Transverse colon (tissue), 4 donors: Measurements from ENCODE around the gene TAS1R2. TPM values are rescaled to one million over a fixed set of nuclear protein-coding genes. Genes with fewer than 3 reads are reported as not detected.

Source experiments
- DNase-seq: peaks from one replicate; pipeline ENCODE4 v3.0.0-alpha.2; 2019
- H3K27ac ChIP-seq, 4 donors: fragments of 200-600 bp; sonication (generic); 2 replicates each; pipeline ENCODE4 v1.5.1; 2016 to 2018; ENCODE audit warnings: inconsistent platforms in 4 of 4
- H3K27me3 ChIP-seq: fragments of 200-600 bp; sonication (generic); 2 replicates; pipeline ENCODE4 v1.5.1; 2017; ENCODE audit warnings: inconsistent platforms
- H3K36me3 ChIP-seq, 4 donors: fragments of 200-600 bp; sonication (generic); 2 replicates each; pipeline ENCODE4 v1.5.1; 2017 to 2019; ENCODE audit warnings: inconsistent platforms in 4 of 4
- H3K4me1 ChIP-seq, 4 donors: fragments of 200-600 bp; sonication (generic); 2 replicates each; pipeline ENCODE4 v1.5.1; 2017 to 2020; ENCODE audit warnings: inconsistent platforms in 4 of 4
- H3K4me3 ChIP-seq, 4 donors: fragments of 200-600 bp; sonication (generic); 1 replicate in 1 of 4; 2 replicates in 3 of 4; pipeline versions ENCODE4 v1.5.1 to v1.6.1; 2017 to 2019; ENCODE audit warnings: inconsistent platforms in 4 of 4
- H3K9me3 ChIP-seq, 2 donors: fragments of 200-600 bp; sonication (generic); 2 replicates each; pipeline ENCODE4 v1.5.1; 2017 to 2019; ENCODE audit warnings: inconsistent platforms in 2 of 2
- CTCF ChIP-seq, 5 experiments: fragments of 200-600 bp in 3 of 5; fragments of 450-650 bp in 2 of 5; sonication (generic) in 3 of 5; IDR thresholded peaks; 1 replicate in 2 of 5; 2 replicates in 3 of 5; pipeline ENCODE4 v1.5.1; 2016 to 2017; ENCODE audit warnings: antibody characterized with exemption in 5 of 5, inconsistent platforms in 3 of 5, mild to moderate bottlenecking in 2 of 5, moderate library complexity in 1 of 5
- EP300 ChIP-seq: sonication (generic); formaldehyde crosslinking; IDR thresholded peaks from one replicate; pipeline ENCODE4 v1.6.1; 2017; ENCODE audit warnings: antibody characterized with exemption, low read depth
- POLR2A ChIP-seq: fragments of 450-650 bp; IDR thresholded peaks from one replicate; pipeline ENCODE4 v1.6.1; 2016; ENCODE audit warnings: antibody characterized with exemption, mild to moderate bottlenecking, moderate library complexity
- POLR2AphosphoS5 ChIP-seq, 3 donors: sonication (generic); formaldehyde crosslinking; IDR thresholded peaks; one replicate each; pipeline ENCODE4 v1.6.1; 2016; ENCODE audit warnings: antibody characterized with exemption in 3 of 3
- WGBS, 2 donors: methylation state at CpG; one replicate each; pipeline ENCODE4 v1.1.5; 2018; ENCODE audit warnings: low coverage in 1 of 2; 5-methylcytosine and 5-hydroxymethylcytosine counted together
- in situ Hi-C, 4 donors: fragments of 200-750 bp; cut with MboI; loops; one replicate each; pipeline versions ENCODE4 v1.15.0 to v1.15.1; 2017; ENCODE audit warnings: low sequenced_read_pairs in 3 of 4, low pct_ligation_motif_present in 1 of 4, low pct_unique_long_range_greater_than_20kb in 1 of 4
- intact Hi-C: fragments of 100-400 bp; cut with DNase I; formaldehyde crosslinking; loops from one replicate; pipeline ENCODE4 v1.15.1; 2023; ENCODE audit warnings: low total_unique reads
- total RNA-seq, 4 donors: library from RNA; depleted of rRNA; stranded (reverse); fragments of >200 nt; gene quantifications; one replicate each; pipeline ENCODE4 v1.1.0, GENCODE V29; 2016

TAS1R2 gene
- total RNA-seq, 4 donors from 2014 or later: not detected

- in situ Hi-C loops: loop anchor here in 1 of 4 donors (10.0 kb wide), 1 partner anchor 217 kb away; no protein-coding TSS in a partner anchor
- no peak for TF ChIP-seq POLR2A
- H3K27ac ChIP-seq: no peak overlapping the region
- no peaks in the 10 kb centered on the region for H3K36me3 ChIP-seq
- H3K9me3 ChIP-seq: no peaks in the 10 kb centered on the region
- H3K4me3 ChIP-seq: no peak overlapping the region
- no peak for DNase-seq
- intact Hi-C loops: no loop called here
- no peaks in the 10 kb centered on the region for H3K4me1 ChIP-seq
- 63 to 66% methylated on average over 5 to 7 of the region's 7 CpGs for WGBS, 2 donors
- peaks cover 22% of the 10 kb centered on the region for H3K27me3 ChIP-seq
Measured at GRCh38 chr1:18811733-18812452, 47.6 kb downstream of the TAS1R2 start.

GRCh38 chr1:18809953-18810899 is 49.2 kb downstream of the TAS1R2 start:
- Histone ChIP-seq H3K9me3 (no peaks in the 10 kb centered on the region), H3K4me1 (no peaks in the 10 kb centered on the region), H3K36me3 (no peaks in the 10 kb centered on the region), H3K4me3 (no peak overlapping the region), H3K27me3 (peaks cover 19% of the 10 kb centered on the region), H3K27ac (no peak overlapping the region)
- intact Hi-C loops: no loop called here
- DNase-seq: no peak
- 72 to 76% methylated on average over 3 to 16 of the region's 16 CpGs for WGBS, 2 donors
- TF ChIP-seq POLR2AphosphoS5 (IDR thresholded peaks at IDR 0.05) (no peak), CTCF (IDR thresholded peaks at IDR 0.05) (no peak), POLR2A (no peak), EP300 (no peak)
- in situ Hi-C loops: loop anchor here in 1 of 4 donors (10.0 kb wide), 1 partner anchor 215 kb away; no protein-coding TSS in a partner anchor

- DNase-seq: no peak
- Histone ChIP-seq H3K36me3 (no peaks in the 10 kb centered on the region), H3K4me3 (no peak overlapping the region), H3K27me3 (peaks cover 19% of the 10 kb centered on the region), H3K27ac (no peak overlapping the region), H3K9me3 (no peaks in the 10 kb centered on the region), H3K4me1 (no peaks in the 10 kb centered on the region)
- in situ Hi-C loops (no loop called here), intact Hi-C loops (no loop called here)
- TF ChIP-seq EP300 (no peak), CTCF (IDR thresholded peaks at IDR 0.05) (no peak), POLR2AphosphoS5 (IDR thresholded peaks at IDR 0.05) (no peak), POLR2A (no peak)
- 64% methylated on average over 8 of the region's 8 CpGs; no CpG with 5 or more reads in 1 of the 2 donors for WGBS, 2 donors
Measured at GRCh38 chr1:18808550-18808949, 50.9 kb downstream of the TAS1R2 start.

- Histone ChIP-seq H3K36me3 (no peaks in the 10 kb centered on the region), H3K4me1 (no peaks in the 10 kb centered on the region), H3K4me3 (no peak overlapping the region), H3K9me3 (no peaks in the 10 kb centered on the region), H3K27me3 (peaks cover 19% of the 10 kb centered on the region), H3K27ac (no peak overlapping the region)
- TF ChIP-seq POLR2A (no peak), EP300 (no peak), CTCF (IDR thresholded peaks at IDR 0.05) (no peak), POLR2AphosphoS5 (IDR thresholded peaks at IDR 0.05) (no peak)
- in situ Hi-C loops (no loop called here), intact Hi-C loops (no loop called here)
- 66% methylated on average over 10 of the region's 10 CpGs; no CpG with 5 or more reads in 1 of the 2 donors for WGBS, 2 donors
- DNase-seq: no peak
Measured at GRCh38 chr1:18807334-18808063, 52.0 kb downstream of the TAS1R2 start.
